NT2/D1 (cell line): ENCODE data around the gene SH3BP4.

Experiments used
- YY1 ChIP-seq: IDR thresholded peaks from 2 replicates; pipeline ENCODE4 v1.6.1; 2011; ENCODE audit not compliant: insufficient read length, insufficient read depth
- ZNF274 ChIP-seq: IDR thresholded peaks from 2 replicates; pipeline ENCODE4 v1.6.1; 2011; ENCODE audit warnings: mild to moderate bottlenecking, low read depth, low read length

DNA sequence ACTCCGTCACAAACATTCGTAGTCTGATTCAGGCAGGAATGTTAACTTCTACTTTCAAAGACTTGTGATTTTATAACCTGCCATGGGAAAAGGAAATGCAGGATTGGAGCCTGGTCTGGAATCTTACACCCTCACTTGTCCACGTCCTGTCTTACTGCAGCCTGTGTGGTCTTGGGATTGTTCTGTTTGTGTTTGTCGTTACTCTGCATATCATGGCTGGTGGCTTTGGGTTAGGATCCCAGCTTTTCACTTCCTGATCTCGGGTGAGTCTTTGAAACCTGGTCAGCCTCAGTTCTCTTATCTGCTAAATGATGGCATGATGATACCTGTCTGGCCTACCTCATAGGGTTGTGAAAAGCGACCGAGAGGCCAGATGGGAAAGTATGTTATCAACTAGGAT, 34.6 kb downstream of the SH3BP4 start:
- TF ChIP-seq YY1, result no peak
- no peak for TF ChIP-seq ZNF274
